ENCODE data around the gene KIAA1191.
A peak's percentile ranks its signal among the peaks of the same experiment; 100 is the strongest.
"Not testable (repeated sequence)": the region's sequence is repeated elsewhere in the genome, so short reads cannot be mapped to it uniquely, and the experiment has no call there.

The KIAA1191 gene, protein sequence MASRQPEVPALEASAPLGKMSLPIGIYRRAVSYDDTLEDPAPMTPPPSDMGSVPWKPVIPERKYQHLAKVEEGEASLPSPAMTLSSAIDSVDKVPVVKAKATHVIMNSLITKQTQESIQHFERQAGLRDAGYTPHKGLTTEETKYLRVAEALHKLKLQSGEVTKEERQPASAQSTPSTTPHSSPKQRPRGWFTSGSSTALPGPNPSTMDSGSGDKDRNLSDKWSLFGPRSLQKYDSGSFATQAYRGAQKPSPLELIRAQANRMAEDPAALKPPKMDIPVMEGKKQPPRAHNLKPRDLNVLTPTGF

DNA sequence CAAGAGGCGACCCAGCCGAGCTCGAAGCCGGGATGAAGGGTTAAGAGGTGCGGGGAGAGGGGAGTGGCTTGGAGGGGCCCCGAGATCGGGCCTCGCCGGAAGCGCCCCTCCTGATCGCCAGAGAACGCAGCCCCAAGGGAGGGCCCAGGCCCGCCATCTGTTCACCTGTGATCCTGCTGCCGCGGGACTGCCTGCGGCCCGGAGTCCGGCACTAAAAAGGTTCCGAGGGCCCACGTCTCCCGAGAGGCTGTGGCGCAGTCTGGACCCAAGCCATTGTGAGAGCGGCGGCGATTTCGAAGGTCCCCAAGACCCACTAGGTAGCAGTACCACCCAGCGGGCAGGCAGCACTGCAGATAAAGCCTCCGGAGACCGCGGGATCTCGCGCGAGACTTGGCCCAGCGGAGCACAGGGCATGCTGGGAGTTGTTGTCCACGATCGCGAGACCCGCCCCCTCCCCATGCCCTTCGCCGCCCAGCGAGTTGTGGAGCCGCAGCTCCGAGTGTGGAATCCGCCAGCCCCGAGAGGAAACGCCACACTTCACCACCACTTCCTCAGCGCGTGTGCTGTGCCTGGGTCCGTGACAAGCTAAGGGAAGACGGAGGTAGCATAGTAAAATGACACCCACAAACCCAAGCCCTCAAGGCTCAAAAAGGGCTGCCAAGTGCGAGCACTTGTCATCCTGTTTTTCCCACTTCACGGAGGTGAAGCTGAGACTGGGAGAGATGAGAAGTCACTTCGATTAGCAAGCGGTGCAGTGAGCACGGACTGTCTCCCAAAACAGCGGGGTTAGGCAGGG is at the start of gene KIAA1191:
Gene KIAA1191 (minus strand): TSS at position 328 of the 796 bp plus-strand sequence. CDS start 2,256 bp downstream, outside the sequence.
- no peaks in the 10 kb centered on the region for H3K36me3 ChIP-seq (ENCODE audit: insufficient read depth)
- peak within 1 kb of the TSS; percentile 62 for H3K9ac ChIP-seq
- H3K4me2 ChIP-seq, result peak within 1 kb of the TSS; percentile 76
- H3K27me3 ChIP-seq (ENCODE audit: insufficient read depth, low read depth), result no peaks in the 10 kb centered on the region
- no peak within 1 kb of the TSS for H3K4me3 ChIP-seq (IDR thresholded peaks at IDR 0.05; ENCODE audit: insufficient read depth, low read depth, low read length)
- H3K27ac ChIP-seq, result peak within 1 kb of the TSS; percentile 16; the same call in 1 of the 2 replicates
- H2AFZ ChIP-seq (ENCODE audit: low read depth), result peak within 1 kb of the TSS; percentile 87
- peaks cover 8% of the 10 kb centered on the region for H3K4me1 ChIP-seq (ENCODE audit: low read depth, poor library complexity, severe bottlenecking)
- TF ChIP-seq CTCF (conservative IDR thresholded peaks at IDR 0.05; ENCODE audit: low read depth, low read length), result no peak
- H3K79me2 ChIP-seq (ENCODE audit: insufficient read depth, low read depth), result peaks cover 17% of the 10 kb centered on the region; the same call in 1 of the 2 replicates
- H4K20me1 ChIP-seq (ENCODE audit: insufficient read depth), result no peaks in the 10 kb centered on the region

DNA sequence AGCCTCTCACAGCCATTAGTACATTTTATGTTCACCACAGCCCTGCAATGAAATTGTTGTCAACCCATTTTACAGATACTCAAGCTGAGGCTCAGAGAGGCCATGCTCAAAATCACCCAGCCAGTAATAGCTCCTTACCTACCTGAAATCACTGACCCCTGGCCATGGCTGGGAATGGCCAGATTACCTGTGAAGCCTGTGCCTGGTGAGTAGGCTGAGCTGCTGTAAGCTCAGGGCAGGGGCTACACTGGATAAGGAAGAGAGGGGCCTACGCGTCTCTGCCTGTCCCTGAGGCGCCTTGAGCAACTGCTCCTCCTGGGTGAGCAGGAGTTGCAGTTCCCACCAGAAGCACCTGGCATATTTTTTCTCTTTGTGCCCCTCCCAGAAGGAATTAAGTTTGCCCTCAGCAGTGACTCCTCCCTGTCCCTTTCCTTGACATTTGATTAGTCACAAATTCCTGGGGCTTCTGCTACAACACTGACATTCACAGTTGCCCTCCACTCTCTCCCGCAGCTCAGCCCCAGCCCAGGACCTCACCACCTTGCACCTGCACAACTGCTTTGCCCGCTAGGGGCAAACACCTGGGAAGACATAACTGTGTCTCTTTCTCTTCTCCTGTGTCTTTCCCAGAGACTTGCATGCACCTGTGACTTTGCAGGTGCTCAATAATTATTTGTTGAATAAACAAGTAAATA is 49.1 kb upstream of the KIAA1191 start:
- Histone ChIP-seq H3K27me3 (ENCODE audit: insufficient read depth, low read depth) (no peaks in the 10 kb centered on the region), H2AFZ (ENCODE audit: low read depth) (no peak overlapping the region), H3K79me2 (ENCODE audit: insufficient read depth, low read depth) (peaks cover 13% of the 10 kb centered on the region), H3K4me1 (ENCODE audit: low read depth, poor library complexity, severe bottlenecking) (peaks cover 60% of the 10 kb centered on the region), H3K9ac (no peak overlapping the region), H3K4me2 (no peak overlapping the region), H3K27ac (no peak overlapping the region), H3K4me3 (IDR thresholded peaks at IDR 0.05; ENCODE audit: insufficient read depth, low read depth, low read length) (no peak overlapping the region), H4K20me1 (ENCODE audit: insufficient read depth) (no peaks in the 10 kb centered on the region), H3K36me3 (ENCODE audit: insufficient read depth) (no peaks in the 10 kb centered on the region)
- no peak for TF ChIP-seq CTCF (conservative IDR thresholded peaks at IDR 0.05; ENCODE audit: low read depth, low read length)

DNA sequence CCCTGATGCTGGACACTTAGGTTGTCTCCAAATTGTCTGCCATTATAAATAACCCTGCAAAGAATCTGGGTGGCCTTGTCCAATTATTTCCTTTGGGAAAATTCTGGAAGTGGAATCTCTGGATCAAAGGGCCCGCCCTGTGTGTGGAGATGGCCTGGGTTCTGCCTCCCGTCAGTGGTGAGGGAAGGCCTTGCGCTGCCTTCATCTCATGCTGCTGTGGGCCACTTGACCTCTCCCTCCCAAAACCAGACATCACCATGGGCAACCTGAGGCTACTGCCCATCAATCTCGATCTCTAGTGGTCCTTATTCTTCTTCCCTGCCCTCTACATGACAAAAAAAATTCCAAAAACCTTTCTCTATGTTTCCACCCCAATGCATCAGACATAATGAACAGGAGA is 48.2 kb upstream of the KIAA1191 start:
- Histone ChIP-seq H2AFZ (ENCODE audit: low read depth) (no peak overlapping the region), H3K4me3 (IDR thresholded peaks at IDR 0.05; ENCODE audit: insufficient read depth, low read depth, low read length) (no peak overlapping the region), H3K27me3 (ENCODE audit: insufficient read depth, low read depth) (no peaks in the 10 kb centered on the region), H3K27ac (no peak overlapping the region), H3K4me1 (ENCODE audit: low read depth, poor library complexity, severe bottlenecking) (peaks cover 55% of the 10 kb centered on the region), H4K20me1 (ENCODE audit: insufficient read depth) (no peaks in the 10 kb centered on the region), H3K9ac (no peak overlapping the region), H3K36me3 (ENCODE audit: insufficient read depth) (no peaks in the 10 kb centered on the region), H3K4me2 (no peak overlapping the region), H3K79me2 (ENCODE audit: insufficient read depth, low read depth) (peaks cover 5% of the 10 kb centered on the region)
- TF ChIP-seq CTCF (conservative IDR thresholded peaks at IDR 0.05; ENCODE audit: low read depth, low read length), result no peak

GRCh38 chr5:176408590-176408989 is 47.0 kb upstream of the KIAA1191 start:
- no peak overlapping the region; the same call in 1 of the 2 replicates for H3K27ac ChIP-seq
- H3K79me2 ChIP-seq (ENCODE audit: insufficient read depth, low read depth), result no peaks in the 10 kb centered on the region; the same call in 1 of the 2 replicates
- TF ChIP-seq CTCF (conservative IDR thresholded peaks at IDR 0.05; ENCODE audit: low read depth, low read length), result no peak
- H4K20me1 ChIP-seq (ENCODE audit: insufficient read depth), result no peaks in the 10 kb centered on the region
- no peaks in the 10 kb centered on the region for H3K36me3 ChIP-seq (ENCODE audit: insufficient read depth)
- no peak overlapping the region for H2AFZ ChIP-seq (ENCODE audit: low read depth)
- H3K4me2 ChIP-seq, result no peak overlapping the region; the same call in 1 of the 2 replicates
- no peak overlapping the region for H3K9ac ChIP-seq
- peaks cover 54% of the 10 kb centered on the region for H3K4me1 ChIP-seq (ENCODE audit: low read depth, poor library complexity, severe bottlenecking)
- H3K4me3 ChIP-seq (IDR thresholded peaks at IDR 0.05; ENCODE audit: insufficient read depth, low read depth, low read length), result no peak overlapping the region
- H3K27me3 ChIP-seq (ENCODE audit: insufficient read depth, low read depth), result no peaks in the 10 kb centered on the region

GRCh38 chr5:176408252-176408573 is 46.6 kb upstream of the KIAA1191 start:
- H2AFZ ChIP-seq (ENCODE audit: low read depth); H3K79me2 ChIP-seq (ENCODE audit: insufficient read depth, low read depth); H3K4me3 ChIP-seq (IDR thresholded peaks at IDR 0.05; ENCODE audit: insufficient read depth, low read depth, low read length); H4K20me1 ChIP-seq (ENCODE audit: insufficient read depth); H3K36me3 ChIP-seq (ENCODE audit: insufficient read depth); H3K9ac ChIP-seq; H3K27me3 ChIP-seq (ENCODE audit: insufficient read depth, low read depth); H3K4me2 ChIP-seq: not testable (repeated sequence)
- Histone ChIP-seq H3K4me1 (ENCODE audit: low read depth, poor library complexity, severe bottlenecking) (peaks cover 54% of the 10 kb centered on the region), H3K27ac (peak overlapping the region; percentile 94; the same call in 1 of the 2 replicates)

Data from KMS-11 (cell line).